Cortex of kidney (tissue), 1 donor: ENCODE measurements around the gene TNK2.

Experiments used
- DNase-seq: peaks from one replicate; lab custom pipeline; 2025; lab: John Stamatoyannopoulos, UW

Gene TNK2

DNA sequence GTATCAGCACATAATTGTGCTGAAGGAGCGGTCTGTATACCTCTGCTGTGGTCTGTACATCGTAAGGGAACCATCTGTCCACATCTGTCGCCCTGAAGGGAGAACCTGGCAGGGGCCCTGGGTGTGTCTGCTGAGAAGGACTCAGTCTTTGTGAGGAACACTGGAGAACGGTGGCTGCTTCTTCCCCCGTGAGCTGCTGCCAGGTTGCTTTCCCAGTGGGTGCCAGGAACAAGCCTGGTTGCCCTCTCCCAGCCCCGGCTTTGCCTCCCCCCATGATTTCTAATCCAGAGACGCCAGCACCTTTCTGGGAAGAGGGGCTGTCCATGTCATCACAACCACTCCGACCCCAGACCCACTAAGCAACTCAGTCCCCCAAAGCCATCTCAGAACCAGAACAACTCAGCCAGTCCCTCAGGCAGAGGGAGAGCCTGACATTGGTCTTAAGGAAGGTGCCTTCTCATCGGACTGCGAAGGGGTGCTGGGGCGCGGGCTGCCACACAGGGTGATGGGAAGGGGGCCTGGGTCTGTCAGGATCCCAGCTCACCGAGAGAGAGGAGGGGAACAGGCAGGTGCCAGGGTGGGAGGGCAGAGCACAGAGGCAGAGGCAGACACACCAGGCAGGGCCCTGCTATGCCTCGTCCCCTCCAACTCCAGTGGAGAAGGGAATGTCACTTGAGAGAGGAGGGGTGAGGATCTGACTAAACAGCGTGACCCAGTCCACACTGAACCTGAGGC lies 8.5 kb downstream of the TNK2 start:
- no peak for DNase-seq

DNA sequence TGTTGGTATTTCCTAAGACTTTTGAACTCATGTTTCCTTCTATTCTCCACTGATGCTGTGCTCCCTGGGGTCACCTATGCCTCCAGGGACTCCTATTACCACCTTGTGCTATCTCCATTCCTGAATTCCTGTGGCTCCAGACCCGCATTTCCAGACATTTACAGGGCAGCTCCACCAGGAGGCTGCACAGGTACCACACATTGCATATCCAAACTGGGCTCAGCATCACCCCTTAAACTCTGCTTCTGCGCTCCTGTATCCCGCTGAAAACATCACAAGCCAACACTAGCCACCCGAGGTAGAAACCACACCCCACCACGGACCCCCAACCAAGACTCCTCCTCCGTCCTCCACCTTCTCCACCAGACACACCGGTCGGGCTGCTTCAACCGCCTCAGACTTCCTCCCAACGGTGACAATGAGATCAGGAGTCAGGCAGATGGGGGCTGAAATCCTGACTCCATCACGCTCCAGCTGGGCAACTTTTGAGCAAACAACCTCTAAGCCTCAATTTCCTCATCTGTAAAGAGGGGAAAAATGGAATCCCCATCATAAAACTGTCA lies 10.4 kb downstream of the TNK2 start:
- DNase-seq: no peak

DNA sequence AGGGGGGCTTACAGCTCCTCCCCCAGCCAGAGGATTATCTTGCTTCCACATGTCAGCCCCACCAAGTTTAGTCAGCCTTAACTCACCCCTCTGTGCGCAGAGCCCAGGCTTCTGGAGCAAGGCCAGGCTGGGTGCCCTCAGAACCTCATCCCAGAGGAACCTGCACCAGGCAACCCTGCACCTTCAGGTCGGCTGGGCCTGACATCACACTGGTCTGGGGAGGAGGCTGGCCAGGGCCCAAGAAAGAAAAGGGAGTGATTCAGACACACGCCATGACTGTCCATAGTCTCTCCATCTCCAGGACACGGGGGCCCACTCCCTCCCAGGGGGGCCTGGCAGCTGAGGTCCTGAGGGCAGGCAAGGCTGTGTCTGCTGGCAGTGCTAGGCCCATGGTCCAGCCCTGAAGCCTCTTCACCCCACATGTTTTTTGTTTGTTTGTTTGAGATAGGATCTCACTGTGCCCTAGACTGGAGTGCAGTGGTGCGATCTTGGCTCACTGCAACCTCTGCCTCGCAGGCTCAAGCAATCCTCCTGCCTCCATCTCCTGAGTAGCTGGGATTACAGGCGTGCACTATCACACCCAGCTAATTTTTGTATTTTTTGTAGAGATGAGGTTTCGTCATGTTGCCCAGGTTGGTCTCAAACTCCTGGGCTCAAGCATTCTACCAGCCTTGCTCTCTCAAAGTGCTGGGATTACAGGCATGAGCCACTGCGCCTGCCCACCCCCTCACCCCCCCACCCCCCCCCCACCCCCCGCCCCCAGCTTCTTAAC lies 11.1 kb downstream of the TNK2 start:
- no peak for DNase-seq

DNA sequence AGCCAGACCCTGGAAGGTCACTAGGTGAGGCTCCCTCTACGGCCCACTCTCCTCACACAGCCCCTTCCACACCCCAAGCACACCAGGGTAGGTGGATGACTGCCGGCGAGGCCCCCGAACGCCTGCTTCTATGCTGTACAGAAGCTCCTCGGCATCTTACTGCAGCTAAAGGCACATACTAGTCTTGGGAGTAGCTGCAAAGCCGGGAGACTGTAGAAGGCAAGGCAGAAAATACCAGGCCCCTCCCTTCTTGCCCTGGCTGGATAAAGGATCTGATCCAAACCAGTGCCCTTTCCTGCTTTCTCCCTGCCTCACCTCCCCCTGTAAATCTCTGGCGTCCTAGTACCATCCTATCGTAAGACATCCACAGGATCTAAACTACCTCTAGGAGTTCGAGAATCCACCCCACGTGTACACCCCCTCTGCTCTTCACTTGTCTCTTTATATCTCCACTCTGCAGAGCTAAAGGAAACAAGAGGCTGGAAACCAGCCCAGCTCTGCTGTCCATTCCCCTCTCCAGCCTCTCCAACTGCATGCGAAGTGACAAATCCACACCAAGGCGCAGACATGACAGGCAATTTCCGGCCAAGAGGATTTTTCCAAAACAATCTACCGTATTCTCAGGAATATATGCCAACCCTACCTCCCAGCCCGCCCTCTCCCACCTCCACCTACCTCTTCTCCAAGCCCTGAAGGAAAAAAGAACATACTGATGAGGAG lies 11.8 kb downstream of the TNK2 start:
- no peak for DNase-seq

DNA sequence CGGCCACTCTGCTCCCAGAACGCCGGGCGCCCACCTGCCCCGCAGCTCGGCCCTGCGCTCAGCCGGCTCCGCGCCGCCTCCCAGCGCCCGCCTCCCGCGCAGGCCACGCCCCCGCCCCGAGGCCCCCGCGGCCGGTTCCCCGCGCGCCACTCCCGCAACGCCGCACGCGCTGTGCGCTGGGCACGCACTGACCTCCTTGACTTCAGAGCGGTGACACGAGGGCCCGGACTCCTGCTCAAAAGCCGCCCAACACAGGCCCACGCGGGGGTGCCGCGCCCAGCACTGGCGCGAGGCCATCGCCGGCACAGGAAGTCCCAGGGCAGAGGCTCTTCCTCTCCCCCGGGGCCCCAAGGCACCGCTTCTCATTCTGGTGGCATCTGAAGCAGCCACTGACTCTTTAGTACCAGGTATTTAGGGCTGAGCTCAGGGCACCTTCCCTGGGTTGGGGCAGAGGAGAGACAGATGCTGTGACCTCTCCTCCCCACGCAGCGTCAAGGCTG lies 12.4 kb downstream of the TNK2 start:
- DNase-seq: no peak

DNA sequence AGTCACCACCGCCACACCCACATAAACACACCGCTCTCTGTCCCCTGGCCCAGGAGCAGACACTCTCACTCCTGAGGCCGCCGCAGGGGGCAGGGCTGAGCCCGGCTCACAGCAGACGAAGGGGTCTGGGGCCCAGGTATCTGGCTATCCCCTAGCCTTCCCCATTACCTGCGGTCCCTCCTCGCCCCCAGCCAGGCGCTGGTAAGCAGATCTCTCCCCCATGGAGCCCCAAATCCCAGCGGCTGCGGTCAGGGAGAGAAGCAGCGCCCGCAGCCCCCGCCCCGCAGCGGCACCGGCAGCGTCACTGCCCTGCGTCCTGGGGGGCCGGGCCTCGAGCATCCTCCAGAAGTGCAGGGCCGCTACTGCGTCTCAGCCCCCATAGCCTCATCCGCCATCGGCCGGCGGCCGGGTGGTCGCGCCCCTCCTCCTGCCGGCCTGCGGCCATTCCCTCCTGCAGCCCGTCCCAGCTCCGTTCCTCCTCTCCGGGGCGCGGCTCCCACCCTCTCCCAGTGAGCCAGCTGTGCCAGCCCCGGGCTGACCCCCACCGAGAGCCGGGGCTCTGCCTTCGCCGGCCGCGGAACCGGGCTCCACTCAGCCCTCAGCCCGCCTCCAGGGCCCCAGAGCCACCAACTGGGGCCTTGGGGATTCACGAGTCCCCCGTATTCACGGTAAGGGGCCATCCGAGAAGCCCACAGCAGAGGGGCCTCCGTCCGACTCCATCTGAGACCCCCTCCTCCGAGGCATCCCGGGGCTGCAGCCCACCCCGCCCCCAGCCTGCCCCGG lies 13.1 kb downstream of the TNK2 start:
- DNase-seq: no peak

DNA sequence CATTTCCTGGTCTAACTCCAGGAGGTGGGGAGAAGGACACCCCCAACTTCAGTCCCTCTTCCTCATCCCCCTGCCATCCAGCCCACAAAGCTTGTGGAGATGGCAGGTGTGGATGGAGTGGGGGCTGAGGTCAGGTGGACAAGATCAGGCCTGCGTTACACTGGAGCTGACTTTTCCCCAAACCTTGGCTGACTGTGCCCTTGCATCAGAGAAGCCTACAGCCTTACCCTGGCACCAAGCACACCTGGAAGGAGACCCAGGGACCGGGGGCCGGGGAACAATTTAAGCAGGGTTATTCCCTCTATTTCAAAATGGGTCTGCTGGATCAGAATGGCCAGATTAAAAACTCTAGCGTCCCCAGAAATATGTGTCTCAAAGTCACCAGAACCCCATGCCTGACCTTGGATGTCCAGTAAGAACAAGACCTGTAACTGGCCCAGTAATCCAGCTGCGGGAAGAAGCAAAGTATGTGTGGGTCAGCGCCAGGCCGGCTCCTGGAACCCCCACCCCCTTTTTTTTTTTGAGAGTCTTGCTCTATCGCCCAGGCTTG lies 14.4 kb downstream of the TNK2 start:
- DNase-seq: no peak

DNA sequence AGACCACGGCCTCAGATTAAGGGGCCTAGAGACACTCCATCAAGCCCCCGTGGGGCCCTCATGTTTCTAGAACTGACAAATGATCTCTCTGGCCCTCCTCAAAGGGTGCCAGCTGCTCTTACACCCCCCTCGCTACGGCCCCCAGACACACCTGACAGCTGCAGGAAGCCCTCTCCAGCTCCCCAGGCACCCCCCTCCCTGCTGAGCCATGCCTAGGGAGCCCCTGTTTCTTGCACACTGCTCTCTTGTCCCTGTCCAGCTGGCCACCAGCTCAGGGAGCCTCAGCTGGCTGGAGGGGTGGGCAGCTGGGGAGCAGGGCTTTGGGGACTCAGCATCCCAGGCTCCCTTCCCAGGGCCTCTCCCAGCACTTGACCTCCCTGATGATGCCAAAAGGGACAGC lies 14.8 kb downstream of the TNK2 start:
- DNase-seq: no peak

DNA sequence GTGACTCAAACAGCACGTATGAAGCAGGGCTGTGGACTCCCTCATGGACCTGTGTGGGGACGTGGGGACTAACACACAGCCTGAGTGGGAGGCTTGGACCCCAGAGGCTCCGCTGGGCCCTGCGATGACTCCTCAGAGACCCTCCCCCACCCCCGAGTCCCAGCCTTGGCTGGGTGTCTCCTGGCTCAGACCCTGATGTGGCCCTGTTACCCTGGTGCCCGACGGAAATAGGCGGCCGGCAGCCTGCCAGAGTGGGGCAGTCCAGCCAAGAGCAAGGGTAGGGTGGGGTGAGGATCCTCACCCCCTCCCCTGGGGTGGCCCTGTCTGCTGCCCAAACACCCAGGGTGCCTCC lies 15.3 kb downstream of the TNK2 start:
- DNase-seq: no peak

DNA sequence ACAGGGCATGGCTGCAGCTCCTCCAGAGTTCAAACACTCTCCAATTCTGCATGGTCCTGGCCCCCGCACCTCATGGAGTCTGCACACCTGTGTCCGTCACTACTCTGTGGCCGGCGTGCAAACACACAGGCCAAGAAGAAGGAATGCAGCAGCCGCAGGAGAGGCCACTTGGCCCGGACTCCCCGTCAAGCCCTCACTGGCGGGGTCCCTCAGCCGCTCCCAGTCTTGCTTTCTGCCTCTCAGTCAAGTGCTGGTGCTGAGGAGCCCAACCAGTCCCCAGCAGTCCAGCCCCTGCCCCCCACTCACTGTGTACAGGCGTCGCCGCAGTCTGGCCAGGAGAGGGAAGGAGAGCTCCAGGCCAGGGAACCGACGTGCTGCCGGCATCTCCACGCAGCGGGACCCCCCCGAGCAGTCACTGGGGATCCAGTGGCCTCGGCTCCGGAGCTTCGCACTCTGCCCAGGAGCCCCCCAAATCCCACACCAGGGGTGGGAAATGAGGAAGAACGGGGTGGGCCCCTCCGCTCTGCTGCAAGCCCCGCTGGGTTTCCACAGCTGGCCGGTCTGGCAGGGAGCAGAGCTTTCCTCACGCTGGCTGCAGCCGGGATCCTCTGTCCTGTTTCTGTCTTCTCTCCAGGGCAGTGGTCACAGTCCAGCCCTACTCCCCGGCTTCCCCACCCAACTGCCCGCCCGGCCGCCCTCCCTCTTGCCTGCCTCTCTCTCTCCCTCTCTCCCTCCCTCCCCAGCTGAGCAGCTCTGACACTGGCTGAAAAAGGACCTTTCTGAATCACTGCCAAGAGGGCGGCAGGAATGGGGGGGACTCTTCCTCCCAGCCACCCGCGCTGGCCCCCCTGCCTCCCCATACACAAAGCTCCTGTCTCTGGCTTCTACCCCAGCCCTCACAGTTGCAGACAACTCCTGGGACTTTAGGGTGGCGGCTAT lies 16.0 kb downstream of the TNK2 start:
- DNase-seq: no peak

DNA sequence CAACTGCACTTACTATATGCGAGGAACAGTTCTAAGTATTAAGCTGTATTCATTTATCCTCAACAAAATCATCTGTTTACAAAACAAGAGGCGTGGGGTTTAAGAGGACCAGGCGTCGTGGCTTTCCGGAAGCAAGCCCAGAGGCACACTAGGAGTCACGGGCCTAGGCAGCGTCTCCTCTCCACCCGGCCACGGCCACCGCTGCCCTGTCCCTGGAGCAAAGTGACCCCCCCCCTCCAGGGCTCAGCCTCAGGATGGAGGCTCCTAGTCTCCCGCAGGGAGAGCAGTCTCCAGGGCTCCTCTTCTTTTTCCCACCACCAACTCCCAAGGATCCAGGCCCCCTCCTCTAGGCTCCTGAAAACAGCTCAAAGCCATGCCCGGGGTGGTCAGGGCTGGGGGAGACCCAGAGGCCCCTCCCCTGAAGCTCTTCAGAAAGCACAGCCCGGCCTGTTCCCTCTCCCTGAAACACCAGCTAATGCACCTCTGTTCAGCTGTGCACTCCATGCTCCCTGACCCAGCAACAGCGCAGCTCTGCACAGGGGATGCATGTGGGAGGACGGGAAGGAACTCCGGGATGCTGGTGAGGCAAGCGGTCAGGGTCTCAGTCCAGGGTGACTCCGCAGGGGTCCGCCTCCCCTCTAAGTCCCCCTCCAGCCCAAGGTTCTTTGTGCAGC lies 16.8 kb downstream of the TNK2 start:
- DNase-seq: no peak

DNA sequence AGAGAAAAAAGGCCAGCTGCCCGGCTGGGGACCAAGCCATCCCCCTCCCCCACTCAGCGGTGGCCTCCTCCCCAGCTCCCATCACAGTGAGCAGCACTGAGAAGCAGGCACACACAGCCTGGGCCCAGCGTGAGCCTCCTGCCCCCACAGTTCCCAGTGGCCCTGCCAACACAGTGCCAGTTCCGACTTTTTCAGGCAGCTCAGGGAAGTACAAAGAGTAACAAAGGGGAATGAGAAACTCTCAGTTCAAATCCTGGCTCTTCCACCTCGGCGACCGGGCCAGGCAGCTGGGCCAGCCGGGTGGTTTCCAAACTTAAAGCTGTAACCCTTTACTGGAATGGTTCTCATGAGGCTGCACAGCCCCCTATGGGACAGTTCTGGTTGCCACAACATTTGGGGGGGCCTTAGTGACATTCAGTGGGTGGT lies 18.5 kb downstream of the TNK2 start:
- no peak for DNase-seq

DNA sequence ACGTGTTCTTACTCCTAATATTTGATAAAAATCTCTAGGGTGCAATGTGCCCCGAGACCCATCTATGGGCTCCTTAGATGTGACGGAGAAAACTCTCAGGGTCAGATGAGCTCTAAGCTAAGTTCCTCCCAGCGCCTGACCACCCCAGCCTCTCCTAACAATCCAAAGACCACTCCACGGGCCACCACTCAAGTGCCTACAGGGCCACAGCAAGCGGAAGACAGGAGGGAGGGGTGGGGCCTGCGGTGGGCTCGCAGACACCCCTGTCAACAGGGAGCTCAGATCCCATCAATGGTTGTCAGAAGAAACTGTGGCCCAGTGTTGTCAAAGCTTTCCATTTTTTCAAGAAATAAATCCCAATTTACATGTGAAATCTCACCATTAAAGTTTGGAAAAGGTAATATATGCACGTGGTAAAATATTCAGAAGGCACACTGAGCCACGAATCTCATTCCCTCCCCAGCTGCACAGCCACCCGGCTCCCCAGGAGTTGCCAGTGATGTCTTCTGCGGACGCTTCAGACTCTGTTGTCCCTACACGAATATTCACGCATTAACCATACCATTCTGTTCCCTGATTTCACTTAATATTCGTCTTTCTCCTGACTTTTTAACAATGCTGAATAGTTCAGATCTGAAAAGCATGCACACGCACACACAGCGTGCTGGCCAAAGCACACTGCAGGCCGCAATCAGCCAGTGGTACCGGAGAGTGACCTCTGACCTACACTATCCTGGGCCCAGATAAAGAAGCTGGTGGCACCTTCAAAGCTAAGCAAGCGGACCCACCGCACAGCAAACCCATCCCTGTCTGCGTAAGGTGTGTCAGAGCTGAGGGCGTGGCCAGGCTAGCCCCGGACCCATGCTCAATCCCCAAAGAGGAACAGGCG lies 19.1 kb downstream of the TNK2 start:
- DNase-seq: no peak

DNA sequence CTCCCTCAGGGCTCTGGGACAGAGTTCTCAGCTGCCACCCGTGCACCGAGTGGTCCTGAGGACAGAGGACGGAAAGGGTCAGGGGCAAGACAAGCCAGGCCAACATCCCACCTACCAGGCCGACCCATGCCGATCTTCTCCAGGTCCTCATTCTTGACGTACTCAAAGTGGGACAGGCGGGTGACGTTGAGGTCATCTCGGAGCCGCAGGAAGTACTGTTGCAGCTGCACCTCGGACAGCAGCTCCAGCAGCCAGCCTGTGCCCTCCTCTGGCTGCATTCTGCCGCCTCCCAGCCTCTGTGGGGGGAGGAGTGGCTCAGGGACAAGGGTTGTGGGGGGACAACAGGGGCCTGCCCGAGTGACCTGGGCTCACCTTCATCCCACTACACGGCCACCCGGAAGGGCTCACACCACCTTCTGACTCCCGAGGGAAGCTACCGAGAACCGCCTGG lies 20.0 kb downstream of the TNK2 start:
- no peak for DNase-seq

DNA sequence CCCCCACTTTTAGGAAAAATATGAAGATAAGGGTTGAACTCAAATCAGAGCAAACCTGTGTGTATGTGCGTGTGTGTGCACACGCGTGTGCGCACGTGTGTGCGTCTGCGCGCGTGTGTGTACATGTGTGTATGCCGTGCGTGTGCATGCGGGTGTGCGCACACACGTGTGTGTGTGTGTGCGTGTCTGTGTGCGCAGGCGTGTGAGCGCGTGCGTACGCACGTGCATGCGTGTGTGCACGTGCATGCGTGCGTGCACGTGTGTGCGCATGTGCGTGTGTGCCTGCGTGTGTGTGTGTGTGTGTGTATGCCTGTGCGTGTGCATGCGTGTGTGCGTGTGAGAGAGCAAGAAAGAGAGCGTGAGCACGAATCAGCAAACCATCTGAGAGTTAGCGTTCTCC lies 20.7 kb downstream of the TNK2 start:
- DNase-seq: no peak

DNA sequence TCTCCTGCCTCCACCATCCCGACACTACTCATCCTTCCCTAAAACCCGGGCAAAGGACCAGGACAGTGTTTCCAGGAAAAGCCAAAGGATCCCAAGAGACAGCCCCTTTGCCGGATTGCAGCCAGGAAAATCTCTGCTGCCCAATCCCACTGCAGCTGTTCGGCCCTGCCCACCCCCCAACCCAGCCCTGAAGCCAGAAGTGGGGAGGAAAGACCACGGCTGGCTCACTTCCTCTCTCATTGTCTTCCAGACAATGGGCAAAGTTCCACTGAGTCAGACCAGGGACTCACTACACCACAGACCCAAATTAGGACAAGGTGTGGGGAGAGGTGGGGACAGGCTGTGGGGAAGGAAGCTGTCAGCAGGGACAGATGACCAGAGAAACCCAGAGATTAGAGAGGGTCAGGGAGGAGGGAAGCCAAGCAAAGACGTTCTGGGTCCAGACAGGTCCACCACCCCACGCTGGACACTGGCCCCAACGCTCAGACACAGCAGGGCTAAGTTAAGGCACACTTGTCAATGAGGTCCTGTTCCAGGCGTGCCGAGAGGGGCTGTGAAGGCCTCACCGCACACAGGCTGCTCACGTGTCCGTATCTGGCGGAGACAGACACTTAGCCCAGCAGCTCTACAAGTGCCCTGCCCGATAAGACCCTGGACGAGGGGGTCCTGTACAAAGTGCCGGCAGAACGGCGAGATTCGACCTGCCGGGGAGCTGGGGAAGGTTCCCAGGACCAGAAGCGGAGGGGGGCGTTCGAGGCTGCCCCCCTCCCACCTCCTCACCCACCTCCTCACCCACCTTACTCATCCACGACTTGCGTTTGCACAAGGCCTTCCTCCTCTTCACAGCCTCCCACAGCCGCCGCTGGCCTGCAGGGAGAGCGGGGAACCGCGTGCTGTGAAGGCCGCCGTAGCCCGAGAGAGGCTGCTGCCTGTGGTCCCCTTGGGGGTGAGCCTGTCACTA lies 21.9 kb downstream of the TNK2 start:
- DNase-seq: no peak
